B cell (primary cell): ENCODE measurements around the gene PLEKHG4B. TPM values are rescaled to one million over a fixed set of nuclear protein-coding genes. Genes with fewer than 3 reads are reported as not detected.

Experiments used
- ATAC-seq: fragments of 200-7000 bp; cut with Tn5 transposase; one replicate; pipeline ENCODE4 v1.10.0; 2021; ENCODE audit warnings: low read depth, mild to moderate bottlenecking, moderate number of reproducible peaks, moderate library complexity
- CTCF ChIA-PET: fragments of 350-600 bp; sonication (Branson Sonifier 250); formaldehyde crosslinking; loops from one replicate; lab custom pipeline; 2021; ENCODE audit warnings: antibody characterized with exemption, inconsistent platforms; lab: Charles Lee
- POLR2A ChIA-PET: fragments of 350-600 bp; sonication (Branson Sonifier 250); formaldehyde crosslinking; loops from one replicate; lab custom pipeline; 2021; ENCODE audit warnings: antibody characterized with exemption; lab: Charles Lee
- DNase-seq: peaks from one replicate; pipeline ENCODE4 v3.0.0; 2013
- H2AFZ ChIP-seq: 2 replicates; pipeline ENCODE4 v1.6.1; 2012; ENCODE audit warnings: mild to moderate bottlenecking, low read depth, low read length; ENCODE audit not compliant: insufficient read depth, poor library complexity, severe bottlenecking
- H3K27ac ChIP-seq, 2 donors: 1 replicate in 1 of 2; 2 replicates in 1 of 2; pipeline ENCODE4 v1.5.1; 2012 to 2013; ENCODE audit warnings: low read length in 2 of 2, mild to moderate bottlenecking in 2 of 2, moderate library complexity in 1 of 2
- H3K27me3 ChIP-seq, 4 experiments: fragments of 200-600 bp in 1 of 4; sonication (generic) in 1 of 4; replicated peaks in 1 of 4; 1 replicate in 2 of 4; 2 replicates in 2 of 4; pipeline versions ENCODE4 v1.6.1 to v1.7.0; 2013 to 2016; ENCODE audit warnings: low read length in 3 of 4, mild to moderate bottlenecking in 2 of 4, mixed read lengths in 1 of 4, moderate library complexity in 1 of 4; ENCODE audit not compliant: insufficient read depth in 4 of 4, control insufficient read depth in 3 of 4; ENCODE audit errors: control extremely low read depth in 1 of 4
- H3K36me3 ChIP-seq, 2 experiments: replicated peaks in 1 of 2; 1 replicate in 1 of 2; 2 replicates in 1 of 2; pipeline versions ENCODE4 v1.6.1 to v1.7.1; 2013; ENCODE audit warnings: low read length in 1 of 2; ENCODE audit not compliant: insufficient read depth in 2 of 2, control insufficient read depth in 1 of 2; ENCODE audit errors: control extremely low read depth in 1 of 2, extremely low read depth in 1 of 2
- H3K4me1 ChIP-seq, 2 donors: fragments of 200-600 bp in 1 of 2; sonication (generic) in 1 of 2; 1 replicate in 1 of 2; 2 replicates in 1 of 2; pipeline versions ENCODE4 v1.5.1 to v1.6.1; 2013 to 2017; ENCODE audit warnings: low read length in 2 of 2; ENCODE audit not compliant: control insufficient read depth in 2 of 2, insufficient read depth in 2 of 2
- H3K4me2 ChIP-seq: replicated peaks from 2 replicates; pipeline ENCODE3; 2012; ENCODE audit warnings: mild to moderate bottlenecking, low read depth, low read length; ENCODE audit not compliant: poor library complexity, severe bottlenecking
- H3K4me3 ChIP-seq, 5 experiments: fragments of 200-600 bp in 1 of 5; sonication (generic) in 1 of 5; 1 replicate in 3 of 5; 2 replicates in 2 of 5; pipeline versions ENCODE4 v1.5.1 to v1.7.0; 2011 to 2016; ENCODE audit warnings: low read length in 4 of 5, mild to moderate bottlenecking in 4 of 5, low read depth in 2 of 5, control low read depth in 1 of 5, moderate library complexity in 1 of 5; ENCODE audit not compliant: insufficient read depth in 1 of 5; ENCODE audit errors: control extremely low read depth in 1 of 5, extremely low read depth in 1 of 5
- H3K79me2 ChIP-seq: fragments of 200-600 bp; sonication (generic); one replicate; pipeline ENCODE4 v1.6.0; 2016; ENCODE audit warnings: low read length; ENCODE audit not compliant: control insufficient read depth, insufficient read depth
- H3K9ac ChIP-seq: fragments of 200-600 bp; sonication (generic); 2 replicates; pipeline ENCODE4 v1.6.1; 2017; ENCODE audit warnings: mild to moderate bottlenecking, low read length, moderate library complexity
- H3K9me3 ChIP-seq, 3 donors: one replicate each; pipeline versions ENCODE4 v1.6.1 to v1.7.1; 2013; ENCODE audit warnings: low read length in 2 of 3; ENCODE audit not compliant: control insufficient read depth in 2 of 3, insufficient read depth in 1 of 3; ENCODE audit errors: control extremely low read depth in 1 of 3
- H4K20me1 ChIP-seq: 2 replicates; pipeline ENCODE4 v1.6.0; 2012; ENCODE audit warnings: mild to moderate bottlenecking, low read length; ENCODE audit not compliant: insufficient read depth, control insufficient read depth, poor library complexity, severe bottlenecking
- H3K27ac Mint-ChIP-seq: one replicate; pipeline ENCODE4 v1.8.0; 2021; ENCODE audit warnings: mixed read lengths
- H3K27me3 Mint-ChIP-seq: one replicate; pipeline ENCODE4 v1.8.0; 2021; ENCODE audit warnings: mixed read lengths
- H3K4me1 Mint-ChIP-seq: one replicate; pipeline ENCODE4 v1.8.0; 2021; ENCODE audit warnings: mixed read lengths
- H3K4me3 Mint-ChIP-seq: one replicate; pipeline ENCODE4 v1.8.0; 2021; ENCODE audit warnings: mixed read lengths
- H3K9me3 Mint-ChIP-seq: one replicate; pipeline ENCODE4 v1.8.0; 2022; ENCODE audit warnings: mixed read lengths; ENCODE audit not compliant: insufficient read depth
- EZH2 ChIP-seq: IDR thresholded peaks from 2 replicates; pipeline ENCODE4 v1.6.1; 2012; ENCODE audit warnings: borderline replicate concordance, low read depth, mild to moderate bottlenecking, moderate library complexity, low read length; ENCODE audit not compliant: insufficient read depth, poor library complexity, severe bottlenecking
- WGBS: methylation state at CpG from one replicate; pipeline ENCODE4 v1.1.5; 2013; ENCODE audit warnings: missing lambda C conversion rate; ENCODE audit not compliant: insufficient coverage; 5-methylcytosine and 5-hydroxymethylcytosine counted together
- intact Hi-C: fragments of 100-400 bp; cut with micrococcal nuclease; formaldehyde crosslinking; loops from one replicate; pipeline ENCODE4 v1.10.0; 2022
- polyA plus RNA-seq: library from polyadenylated mRNA; depleted of rRNA; stranded (reverse); fragments of >200 nt; gene quantifications from 2 replicates; pipeline ENCODE4 v1.2.3, GENCODE V29; 2012
- total RNA-seq, 2 donors: library from RNA; stranded (reverse); fragments of 120-200 nt in 1 of 2; gene quantifications; 1 replicate in 1 of 2; 2 replicates in 1 of 2; pipeline versions ENCODE4 v1.2.3 to v1.2.4, GENCODE V29; 2013 to 2022
- TF ChIP-seq, protein P1 (sequence below): fragments of 200-600 bp; IDR thresholded peaks from one replicate; pipeline ENCODE4 v1.8.0; 2022; ENCODE audit warnings: antibody characterized with exemption, mild to moderate bottlenecking

Gene PLEKHG4B
- total and polyA plus RNA-seq, 2 donors (not counting 1 experiment from before 2014, with no cell fraction given): not detected

DNA sequence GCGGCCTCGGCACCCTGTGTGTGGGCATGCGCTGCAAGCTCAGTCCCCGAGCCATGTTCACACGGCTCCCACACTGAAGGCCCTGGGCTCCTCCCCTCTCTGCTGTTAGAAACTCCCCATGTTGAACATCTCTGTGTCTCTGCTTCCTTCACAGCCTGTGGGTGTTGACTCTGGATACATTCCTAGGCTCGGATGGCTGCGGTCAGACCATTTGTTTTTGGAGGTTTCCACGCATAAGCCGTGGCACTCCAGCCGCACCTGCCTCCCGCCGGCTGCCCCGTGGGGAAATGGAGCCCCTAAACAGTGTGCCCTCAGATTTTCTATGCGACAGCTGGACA is 68.2 kb downstream of the PLEKHG4B start:
- H3K27me3 Mint-ChIP-seq: peaks cover 18% of the 10 kb centered on the region
- DNase-seq (no peak), ATAC-seq (no peak)
- H3K27ac Mint-ChIP-seq: no peak overlapping the region
- no peaks in the 10 kb centered on the region for H4K20me1 ChIP-seq
- H3K79me2 ChIP-seq: no peaks in the 10 kb centered on the region
- H3K9ac ChIP-seq: no peak overlapping the region
- peaks cover 0 to 6% (median 0%) of the 10 kb centered on the region in 3 donors for H3K9me3 ChIP-seq
- H3K4me3 ChIP-seq: no peak overlapping the region
- H3K36me3 ChIP-seq: no peaks in the 10 kb centered on the region
- no peaks in the 10 kb centered on the region for H3K4me1 ChIP-seq
- H3K4me3 Mint-ChIP-seq: no peak overlapping the region
- no peaks in the 10 kb centered on the region for H3K27me3 ChIP-seq
- no peak overlapping the region for H3K27ac ChIP-seq
- WGBS: 94% methylated on average over 13 of the region's 14 CpGs
- intact Hi-C loops: no loop called here
- H3K4me2 ChIP-seq: no peak overlapping the region
- H3K9me3 Mint-ChIP-seq: no peaks in the 10 kb centered on the region
- TF ChIP-seq EZH2: no peak
- TF ChIP-seq, protein P1, sequence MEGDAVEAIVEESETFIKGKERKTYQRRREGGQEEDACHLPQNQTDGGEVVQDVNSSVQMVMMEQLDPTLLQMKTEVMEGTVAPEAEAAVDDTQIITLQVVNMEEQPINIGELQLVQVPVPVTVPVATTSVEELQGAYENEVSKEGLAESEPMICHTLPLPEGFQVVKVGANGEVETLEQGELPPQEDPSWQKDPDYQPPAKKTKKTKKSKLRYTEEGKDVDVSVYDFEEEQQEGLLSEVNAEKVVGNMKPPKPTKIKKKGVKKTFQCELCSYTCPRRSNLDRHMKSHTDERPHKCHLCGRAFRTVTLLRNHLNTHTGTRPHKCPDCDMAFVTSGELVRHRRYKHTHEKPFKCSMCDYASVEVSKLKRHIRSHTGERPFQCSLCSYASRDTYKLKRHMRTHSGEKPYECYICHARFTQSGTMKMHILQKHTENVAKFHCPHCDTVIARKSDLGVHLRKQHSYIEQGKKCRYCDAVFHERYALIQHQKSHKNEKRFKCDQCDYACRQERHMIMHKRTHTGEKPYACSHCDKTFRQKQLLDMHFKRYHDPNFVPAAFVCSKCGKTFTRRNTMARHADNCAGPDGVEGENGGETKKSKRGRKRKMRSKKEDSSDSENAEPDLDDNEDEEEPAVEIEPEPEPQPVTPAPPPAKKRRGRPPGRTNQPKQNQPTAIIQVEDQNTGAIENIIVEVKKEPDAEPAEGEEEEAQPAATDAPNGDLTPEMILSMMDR: no peak
- ChIA-PET POLR2A (no interaction called here), CTCF (no interaction called here)
- H3K4me1 Mint-ChIP-seq: no peaks in the 10 kb centered on the region
- no peak overlapping the region for H2AFZ ChIP-seq

DNA sequence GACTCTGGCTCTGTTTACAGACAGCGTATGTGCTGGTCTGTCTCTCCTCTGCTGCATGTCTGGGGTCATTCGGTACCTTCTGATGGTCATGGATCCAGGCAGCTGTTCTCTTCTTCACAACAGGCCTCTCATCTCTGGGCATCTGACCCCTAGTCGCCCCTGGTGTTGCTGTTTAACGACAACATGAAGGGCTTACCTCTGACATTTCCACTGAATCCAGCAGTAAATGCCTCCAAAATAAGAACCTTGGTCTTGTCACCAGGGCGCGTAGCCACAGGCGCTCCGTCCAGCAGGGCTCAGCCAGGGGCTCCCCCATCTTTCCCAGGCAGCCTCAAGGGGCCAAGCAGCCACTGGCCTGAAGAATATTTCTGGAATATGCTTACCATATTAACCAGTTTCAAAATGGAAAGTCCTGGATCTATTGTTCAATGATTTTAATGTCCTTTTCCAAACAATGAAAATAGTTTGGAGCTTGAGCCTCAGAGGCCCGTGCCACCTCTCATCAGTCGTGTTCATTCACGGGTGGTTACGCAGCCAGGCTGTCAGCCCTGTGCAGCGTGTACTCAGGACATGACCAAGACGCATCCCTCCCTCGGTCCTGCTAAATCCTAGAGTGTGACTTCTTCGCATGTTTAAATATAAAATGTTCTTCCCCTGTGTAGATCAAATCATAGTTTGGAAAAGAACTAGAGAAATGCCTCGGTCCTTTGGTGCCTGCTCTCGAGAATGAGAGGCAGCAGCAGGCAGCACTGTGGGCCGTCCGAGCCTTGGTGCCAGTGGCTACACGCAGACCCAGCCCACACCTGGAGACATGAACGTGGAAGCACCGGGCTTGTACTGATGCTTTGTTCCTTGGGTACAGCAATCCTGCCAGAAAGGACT is 69.2 kb downstream of the PLEKHG4B start:
- no peaks in the 10 kb centered on the region for H3K9me3 Mint-ChIP-seq
- H2AFZ ChIP-seq: no peak overlapping the region
- ChIA-PET CTCF (no interaction called here), POLR2A (no interaction called here)
- TF ChIP-seq EZH2: no peak
- TF ChIP-seq, protein P1: no peak
- 93% methylated on average over 23 of the region's 23 CpGs for WGBS
- peaks cover 0 to 6% (median 0%) of the 10 kb centered on the region in 3 donors for H3K9me3 ChIP-seq
- ATAC-seq (no peak), DNase-seq (no peak)
- no peaks in the 10 kb centered on the region for H3K79me2 ChIP-seq
- no peaks in the 10 kb centered on the region for H3K27me3 ChIP-seq
- H3K36me3 ChIP-seq: no peaks in the 10 kb centered on the region
- no peaks in the 10 kb centered on the region for H3K4me1 Mint-ChIP-seq
- intact Hi-C loops: no loop called here
- H3K4me3 Mint-ChIP-seq: no peak overlapping the region
- H3K9ac ChIP-seq: no peak overlapping the region
- H3K27ac Mint-ChIP-seq: no peak overlapping the region
- H3K4me3 ChIP-seq: no peak overlapping the region
- peaks cover 18% of the 10 kb centered on the region for H3K27me3 Mint-ChIP-seq
- no peaks in the 10 kb centered on the region for H3K4me1 ChIP-seq
- no peaks in the 10 kb centered on the region for H4K20me1 ChIP-seq
- no peak overlapping the region for H3K27ac ChIP-seq
- no peak overlapping the region for H3K4me2 ChIP-seq
